Peyer's patch (tissue), 4 donors: ENCODE measurements around the gene KRT14. TPM values are rescaled to one million over a fixed set of nuclear protein-coding genes. Genes with fewer than 3 reads are reported as not detected.
"Not testable (repeated sequence)": the region's sequence is repeated elsewhere in the genome, so short reads cannot be mapped to it uniquely, and the experiment has no call there.

Experiments used
- DNase-seq, 3 donors: peaks; one replicate each; pipeline ENCODE4 v3.0.0-alpha.2; 2017 to 2019
- H3K27ac ChIP-seq, 4 donors: fragments of 200-600 bp; sonication (generic); one replicate each; pipeline ENCODE4 v1.5.1; 2016 to 2019
- H3K27me3 ChIP-seq, 2 donors: fragments of 200-600 bp; sonication (generic); one replicate each; pipeline ENCODE4 v1.5.1; 2019
- H3K36me3 ChIP-seq, 3 donors: fragments of 200-600 bp; sonication (generic); one replicate each; pipeline ENCODE4 v1.5.1; 2016 to 2019
- H3K4me1 ChIP-seq, 4 donors: fragments of 200-600 bp; sonication (generic); one replicate each; pipeline ENCODE4 v1.5.1; 2016 to 2019
- H3K4me3 ChIP-seq, 4 donors: fragments of 200-600 bp; sonication (generic); 1 replicate in 3 of 4; 2 replicates in 1 of 4; pipeline ENCODE4 v1.5.1; 2016 to 2019; ENCODE audit warnings: mild to moderate bottlenecking in 1 of 4
- H3K9me3 ChIP-seq, 4 donors: fragments of 200-600 bp; sonication (generic); one replicate each; pipeline ENCODE4 v1.5.1; 2016 to 2019; ENCODE audit warnings: mild to moderate bottlenecking in 1 of 4
- CTCF ChIP-seq, 6 experiments: fragments of 450-650 bp in 4 of 6; fragments of 200-600 bp in 2 of 6; sonication (generic) in 1 of 6; IDR thresholded peaks; one replicate each; pipeline ENCODE4 v1.5.1; 2017 to 2019; ENCODE audit warnings: antibody characterized with exemption in 6 of 6, mild to moderate bottlenecking in 3 of 6, moderate library complexity in 1 of 6
- POLR2A ChIP-seq, 2 donors: fragments of 450-650 bp; IDR thresholded peaks; one replicate each; pipeline ENCODE4 v1.5.1; 2017; ENCODE audit warnings: antibody characterized with exemption in 2 of 2, mild to moderate bottlenecking in 2 of 2, moderate library complexity in 2 of 2
- total RNA-seq, 4 donors: library from RNA; depleted of rRNA; stranded (reverse); fragments of >200 nt; gene quantifications; one replicate each; pipeline ENCODE4 v1.1.0, GENCODE V29; 2016

The KRT14 gene
- total RNA-seq, 4 donors from 2014 or later: 3.4 to 8.9 (median 6.3) TPM

GRCh38 chr17:41617698-41618097 is 31.0 kb upstream of the KRT14 start:
- Histone ChIP-seq H3K4me3 (no peak overlapping the region), H3K27me3 (no peaks in the 10 kb centered on the region), H3K36me3 (no peaks in the 10 kb centered on the region), H3K9me3 (no peaks in the 10 kb centered on the region), H3K4me1 (no peaks in the 10 kb centered on the region), H3K27ac (no peak overlapping the region)
- TF ChIP-seq CTCF (IDR thresholded peaks at IDR 0.05): no peak
- TF ChIP-seq POLR2A (IDR thresholded peaks at IDR 0.05): no peak
- DNase-seq: no peak

GRCh38 chr17:41617136-41617535 is 30.4 kb upstream of the KRT14 start:
- Histone ChIP-seq H3K36me3 (no peaks in the 10 kb centered on the region), H3K4me1 (no peaks in the 10 kb centered on the region), H3K27ac (no peak overlapping the region), H3K9me3 (no peaks in the 10 kb centered on the region), H3K27me3 (no peaks in the 10 kb centered on the region), H3K4me3 (no peak overlapping the region)
- DNase-seq: peak in 1 of 3 donors; percentile 31
- TF ChIP-seq POLR2A (IDR thresholded peaks at IDR 0.05): no peak
- no peak for TF ChIP-seq CTCF (IDR thresholded peaks at IDR 0.05)

- H3K27me3 ChIP-seq, H3K27ac ChIP-seq, H3K36me3 ChIP-seq, H3K9me3 ChIP-seq, DNase-seq, H3K4me3 ChIP-seq, H3K4me1 ChIP-seq: not testable (repeated sequence)
Measured at GRCh38 chr17:41616486-41616885, 29.8 kb upstream of the KRT14 start.

- Histone ChIP-seq H3K27ac (no peak overlapping the region), H3K4me3 (no peak overlapping the region), H3K9me3 (no peaks in the 10 kb centered on the region), H3K36me3 (no peaks in the 10 kb centered on the region), H3K27me3 (no peaks in the 10 kb centered on the region), H3K4me1 (no peaks in the 10 kb centered on the region)
- TF ChIP-seq CTCF (IDR thresholded peaks at IDR 0.05) (no peak), POLR2A (IDR thresholded peaks at IDR 0.05) (no peak)
- peak in 1 of 3 donors; percentile 31 for DNase-seq
Measured at GRCh38 chr17:41615454-41615853, 28.8 kb upstream of the KRT14 start.

GRCh38 chr17:41614767-41615166 is 28.1 kb upstream of the KRT14 start:
- H3K4me1 ChIP-seq, H3K36me3 ChIP-seq, H3K27me3 ChIP-seq, H3K9me3 ChIP-seq, H3K4me3 ChIP-seq, H3K27ac ChIP-seq: not testable (repeated sequence)
- peak in 1 of 3 donors; percentile 15 for DNase-seq

GRCh38 chr17:41614098-41614497 is 27.4 kb upstream of the KRT14 start:
- Histone ChIP-seq H3K4me3 (no peak overlapping the region), H3K36me3 (no peaks in the 10 kb centered on the region), H3K9me3 (no peaks in the 10 kb centered on the region), H3K4me1 (no peaks in the 10 kb centered on the region), H3K27me3 (no peaks in the 10 kb centered on the region), H3K27ac (no peak overlapping the region)
- peak in 1 of 3 donors; percentile 31 for DNase-seq
- TF ChIP-seq POLR2A (IDR thresholded peaks at IDR 0.05) (no peak), CTCF (IDR thresholded peaks at IDR 0.05) (no peak)
